MV-4-11 (cell line): ENCODE results near the gene WHRN.

Experiments used
- DNase-seq: peaks from one replicate; lab custom pipeline; 2025; lab: John Stamatoyannopoulos, UW

Gene WHRN

DNA sequence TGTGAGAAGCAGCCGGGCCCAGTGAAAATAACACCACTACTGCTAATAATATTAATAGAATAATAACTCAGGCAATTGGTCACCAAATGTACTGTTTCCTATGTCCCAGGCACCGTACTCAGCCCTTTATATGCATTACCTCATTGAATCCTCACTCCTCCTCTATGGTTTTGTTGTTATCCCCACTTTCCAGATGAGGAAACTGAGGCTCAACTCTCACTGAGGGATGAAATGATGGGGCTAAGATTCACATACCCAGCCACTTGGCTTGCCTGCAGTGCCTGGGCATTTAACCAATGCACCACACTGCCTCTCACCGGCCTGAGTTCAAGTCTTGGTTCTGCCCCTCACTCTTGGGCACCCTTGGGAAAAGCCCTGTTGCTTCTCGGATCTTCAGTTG lies 34.1 kb downstream of the WHRN start:
- no peak for DNase-seq

DNA sequence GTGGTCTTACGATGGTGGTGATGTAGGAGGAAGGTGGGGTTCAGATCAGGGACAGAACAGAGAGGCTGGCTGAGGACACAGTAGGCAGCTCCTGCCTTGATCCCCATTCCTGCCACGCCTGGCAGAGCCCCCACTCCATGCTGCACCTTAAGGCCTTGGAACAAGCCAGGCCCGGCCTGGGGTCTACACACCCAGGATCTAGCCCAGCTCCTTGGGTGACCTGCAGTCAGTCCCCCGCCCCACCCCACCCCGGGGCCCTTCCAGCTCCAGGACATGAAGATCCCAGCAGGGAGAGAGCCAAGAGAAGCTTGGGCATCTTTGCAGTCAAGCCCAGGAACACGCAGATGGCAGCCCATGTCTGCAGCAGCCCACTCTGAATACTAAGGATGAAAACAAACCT lies 34.7 kb downstream of the WHRN start:
- DNase-seq, result no peak

DNA sequence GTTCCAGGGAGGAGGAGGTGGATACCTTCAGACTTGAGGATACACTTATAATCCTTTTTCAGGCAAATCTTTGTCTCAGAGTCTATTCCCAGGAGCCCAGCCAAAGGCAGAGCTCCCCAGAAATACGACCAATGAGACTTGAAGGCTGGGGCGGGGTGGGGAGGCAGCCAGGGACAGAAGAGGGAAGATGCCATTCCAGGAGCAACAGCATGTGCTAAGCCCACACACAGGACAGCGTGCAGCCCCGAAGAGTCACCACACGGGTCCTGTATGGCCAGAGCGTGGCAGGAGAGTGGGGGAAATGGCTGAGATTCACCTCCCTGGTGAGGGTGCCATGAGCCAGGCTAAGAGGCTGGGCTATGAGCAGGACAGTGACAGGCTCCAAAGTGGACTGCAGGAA lies 35.2 kb downstream of the WHRN start:
- DNase-seq, result no peak

DNA sequence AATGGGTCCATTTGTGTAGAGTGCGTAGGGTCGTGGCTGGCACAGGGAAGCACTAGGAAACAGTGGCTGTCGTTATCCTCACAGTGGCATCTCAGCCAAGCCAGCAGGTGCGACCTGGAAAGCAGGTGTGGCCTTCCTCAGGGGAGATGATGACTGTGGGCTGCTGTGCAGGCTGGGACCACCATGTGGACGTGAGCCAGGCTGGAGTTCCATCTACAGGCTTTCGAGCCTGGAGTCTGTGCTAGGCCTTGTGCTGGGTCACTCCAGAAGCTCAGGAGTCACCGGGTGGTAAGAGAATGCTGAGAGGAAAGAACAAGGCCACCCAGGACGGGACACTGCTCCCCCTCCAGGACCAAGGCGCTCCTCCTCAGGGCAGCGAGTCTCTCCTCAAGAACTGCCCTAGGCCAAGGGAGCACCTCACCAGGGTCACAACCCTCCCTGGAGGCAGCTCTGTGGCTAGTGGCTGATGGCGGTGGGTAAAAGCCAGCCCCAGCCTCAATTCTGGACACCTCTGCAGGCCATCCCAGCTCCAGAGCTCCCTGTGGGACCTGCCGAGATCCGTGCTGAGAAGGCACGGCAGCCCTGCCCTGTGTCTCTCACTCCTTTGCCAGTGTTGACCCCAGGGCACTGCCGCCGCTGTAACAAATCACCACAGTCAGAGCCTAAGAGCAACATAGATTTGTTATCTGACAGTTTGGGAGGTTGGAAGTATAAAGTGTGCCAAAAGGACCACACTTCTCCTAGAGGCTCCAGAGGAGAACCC lies 36.0 kb downstream of the WHRN start:
- no peak for DNase-seq

DNA sequence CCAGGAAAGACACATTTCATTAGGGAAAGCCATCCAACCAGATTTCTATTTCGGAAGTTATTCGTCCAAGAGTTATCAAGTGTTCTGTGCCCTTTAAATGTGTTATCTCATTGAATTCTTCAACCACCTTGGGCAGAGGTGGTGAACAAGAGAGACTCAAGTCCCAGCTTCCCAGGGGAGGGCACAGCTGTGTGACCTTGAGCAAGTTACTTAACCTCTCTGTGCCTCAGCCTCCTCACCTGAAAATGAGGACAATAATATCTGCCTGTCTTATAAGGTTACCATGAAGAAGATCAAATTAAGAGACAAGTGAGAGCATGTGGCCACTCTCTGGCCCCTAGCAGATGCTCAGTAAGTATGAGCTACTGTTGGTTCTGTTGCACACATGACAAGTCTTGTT lies 37.4 kb downstream of the WHRN start:
- DNase-seq, result no peak

DNA sequence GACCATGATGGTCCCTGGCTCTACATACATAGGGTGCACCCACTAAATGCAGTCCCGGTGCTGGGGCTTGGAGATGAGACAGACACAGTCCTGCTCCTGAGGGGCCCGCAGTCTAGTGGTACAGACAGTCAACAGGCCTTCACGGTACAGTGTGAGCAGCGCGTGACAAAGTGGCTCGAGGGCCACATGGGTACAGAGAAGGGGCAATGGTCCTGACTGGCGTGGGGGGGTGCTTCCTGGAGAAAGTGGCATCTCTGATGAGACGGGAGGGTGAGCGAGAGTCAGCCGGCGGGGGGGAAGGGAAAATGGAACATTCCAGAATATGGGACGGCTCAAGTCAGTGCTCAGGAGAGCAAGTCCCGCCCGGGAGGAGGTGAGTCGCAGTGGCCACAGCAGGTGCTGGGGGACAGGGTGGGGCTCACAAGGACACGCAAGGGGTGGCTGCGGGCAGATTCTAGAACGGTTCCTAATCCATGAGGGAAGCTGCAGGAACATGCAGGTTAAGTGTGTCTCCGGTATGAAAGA lies 38.0 kb downstream of the WHRN start:
- DNase-seq, result no peak

DNA sequence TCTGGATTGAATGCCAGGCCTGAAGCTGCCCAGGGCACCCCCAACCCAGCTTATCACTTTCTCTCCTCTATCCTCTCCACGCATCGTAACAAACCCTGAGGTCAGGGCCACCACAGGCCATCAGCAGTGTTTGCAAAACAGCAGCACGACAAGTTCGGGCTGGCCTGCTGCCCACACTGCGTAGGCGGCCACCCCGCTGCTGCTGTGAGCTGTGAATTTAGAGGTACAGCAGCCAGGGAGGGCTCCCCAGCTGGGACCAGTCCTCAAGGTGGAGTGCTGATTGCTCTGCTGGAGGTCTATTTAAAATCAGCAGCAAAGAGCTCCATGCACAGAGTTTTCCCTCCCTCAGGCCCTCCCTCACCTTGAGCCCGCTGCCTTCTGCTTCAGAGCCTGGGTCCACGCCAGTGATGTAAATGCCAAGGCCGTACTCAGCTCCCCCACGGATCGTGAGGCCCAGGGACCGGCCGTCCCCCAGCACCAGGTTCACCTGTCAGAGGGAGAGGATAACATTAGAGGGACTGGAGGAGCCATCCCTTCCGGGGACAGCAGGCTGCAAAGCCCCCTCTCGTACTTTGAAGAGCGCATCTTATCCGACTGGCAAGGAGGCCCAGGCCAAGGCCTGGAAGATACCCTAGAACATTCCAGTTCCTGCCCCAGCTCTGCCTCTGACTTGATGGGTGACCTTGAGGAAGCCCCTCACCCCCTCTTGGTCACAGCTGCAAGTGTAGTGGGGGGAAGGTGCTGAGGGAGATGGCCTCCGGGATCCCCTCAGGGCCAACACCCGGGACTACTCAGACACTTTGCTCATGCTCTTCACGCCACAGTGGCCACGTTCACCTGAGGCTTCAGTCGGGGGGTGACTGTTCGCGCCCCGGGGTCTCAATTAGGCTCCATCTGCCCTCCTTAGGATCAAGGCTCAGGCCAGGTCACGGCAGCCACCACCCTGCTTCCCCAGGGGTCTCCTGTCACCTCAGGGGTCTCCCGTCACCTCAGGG lies 39.1 kb downstream of the WHRN start:
- peak; percentile 14 for DNase-seq

DNA sequence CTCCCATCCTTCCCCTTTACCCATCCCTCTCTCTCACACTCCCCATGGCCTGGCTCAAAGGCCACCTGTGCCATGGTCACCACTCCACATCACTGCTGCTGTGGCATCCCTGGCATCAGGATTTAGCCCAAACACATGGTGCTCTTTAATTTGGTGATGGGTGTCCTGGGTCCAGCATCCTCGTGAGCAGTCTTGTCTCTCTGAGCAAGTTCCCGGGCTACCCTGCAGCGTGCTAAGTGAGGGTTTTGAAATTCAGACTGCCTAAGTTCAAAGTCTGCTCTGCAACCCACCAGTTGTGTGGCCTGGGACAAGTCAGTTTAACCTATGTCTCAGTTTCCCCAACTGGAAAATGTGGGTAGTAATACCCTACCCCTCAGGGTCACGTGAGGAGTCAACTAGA lies 39.9 kb downstream of the WHRN start:
- DNase-seq, result no peak

DNA sequence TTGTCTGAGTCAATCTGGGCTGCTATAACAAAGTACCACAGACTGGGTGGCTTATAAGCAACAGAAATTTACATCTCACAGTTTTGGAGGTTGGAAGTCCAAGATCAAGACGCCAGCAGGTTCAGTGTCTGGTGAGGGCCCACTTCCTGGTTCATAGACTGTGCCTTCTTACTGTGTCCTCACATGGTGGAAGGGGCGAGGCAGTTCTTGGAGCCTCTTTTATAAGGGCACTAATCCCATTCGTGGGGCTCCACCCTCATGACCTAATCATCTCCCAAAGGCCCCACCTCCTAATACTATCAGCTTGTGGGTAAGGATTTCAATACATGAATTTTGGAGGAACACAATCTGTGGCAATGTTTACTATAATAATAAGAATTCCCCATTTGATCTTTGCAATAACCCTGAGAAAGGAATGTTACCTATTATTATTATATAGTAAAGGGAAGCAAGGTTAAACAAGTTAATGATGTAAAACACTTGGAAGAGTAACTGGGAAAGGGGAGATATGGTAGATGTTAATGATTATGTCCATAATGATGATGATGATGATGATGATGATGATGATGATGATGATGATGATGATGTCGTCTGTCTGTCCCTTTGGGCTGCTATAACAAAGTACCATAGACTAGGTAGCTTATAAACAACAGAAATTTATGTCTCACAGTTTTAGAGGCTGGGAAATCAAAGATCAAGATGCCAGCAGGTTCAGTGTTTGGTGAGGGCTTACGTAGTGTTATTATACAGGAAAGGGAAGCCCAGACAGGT lies 40.8 kb downstream of the WHRN start:
- DNase-seq, result no peak

DNA sequence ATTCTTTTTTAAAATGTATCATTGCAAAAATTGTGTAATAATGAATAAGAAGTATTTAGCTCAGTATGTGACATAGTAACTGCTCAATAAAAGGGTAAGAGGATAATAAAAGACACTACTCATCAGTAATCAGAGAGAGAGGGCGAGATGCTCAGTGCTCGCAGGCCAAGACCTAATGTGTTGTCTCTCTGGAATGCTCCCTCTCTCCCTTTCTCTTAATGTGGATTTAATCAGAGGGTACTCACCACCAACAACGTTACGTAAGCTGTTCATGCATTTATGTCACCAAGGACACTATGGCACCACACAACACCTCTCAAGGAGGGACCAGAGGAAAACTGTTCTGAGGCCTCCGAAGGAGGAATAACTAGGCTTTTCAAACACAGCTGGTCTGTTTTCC lies 42.5 kb downstream of the WHRN start:
- no peak for DNase-seq

DNA sequence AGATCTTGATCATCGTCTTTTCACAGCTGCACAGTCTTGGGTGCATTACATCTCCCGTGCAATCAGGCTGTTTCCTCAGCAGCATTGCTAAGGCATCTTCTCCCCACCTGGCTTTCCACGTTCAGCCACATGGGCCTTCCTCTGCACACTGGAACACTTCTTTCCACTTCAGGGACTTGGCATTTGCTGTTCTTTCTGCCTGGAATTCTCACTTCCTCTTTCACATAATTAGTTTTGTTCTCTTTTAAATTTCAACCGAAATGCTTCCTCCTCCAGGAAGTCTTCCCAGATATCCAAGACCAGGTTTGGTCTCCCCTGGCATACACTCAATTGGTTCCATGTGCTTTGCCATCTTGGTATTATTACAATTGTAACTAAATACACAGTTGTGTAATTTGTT lies 43.8 kb downstream of the WHRN start:
- peak; percentile 56 for DNase-seq

DNA sequence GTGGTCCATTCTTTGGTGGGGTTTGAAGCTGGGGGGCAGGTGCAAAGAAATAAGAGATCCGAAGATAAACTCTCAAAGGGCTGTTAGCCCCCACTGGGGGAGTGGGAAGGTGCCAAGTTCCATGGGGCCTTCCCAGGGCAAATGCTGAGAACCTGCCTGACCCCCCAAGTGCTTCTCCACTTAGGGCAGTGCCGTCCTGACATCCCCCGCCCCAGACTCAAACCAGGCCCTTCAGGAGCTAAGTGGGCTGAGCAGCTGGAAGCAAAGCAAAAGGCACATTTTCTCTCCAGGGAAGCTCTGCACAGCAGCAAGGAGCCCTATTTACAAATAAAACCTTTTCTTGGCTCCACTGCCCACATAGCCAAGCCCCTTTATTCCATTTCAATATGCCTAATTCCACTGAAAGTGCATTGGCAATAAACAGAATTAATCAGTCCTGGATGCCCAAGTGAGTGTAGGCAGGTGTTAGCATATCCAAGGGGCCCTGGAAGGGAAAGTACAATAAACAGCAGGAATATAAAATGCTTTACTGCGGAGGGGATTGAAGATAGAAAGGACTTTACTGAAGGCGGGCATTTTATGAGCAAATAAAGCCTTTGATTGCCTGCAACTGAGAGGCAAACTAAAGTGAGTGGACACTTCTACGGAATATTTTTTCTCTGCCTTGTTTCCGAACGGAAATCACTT lies 44.6 kb downstream of the WHRN start:
- DNase-seq, result no peak

DNA sequence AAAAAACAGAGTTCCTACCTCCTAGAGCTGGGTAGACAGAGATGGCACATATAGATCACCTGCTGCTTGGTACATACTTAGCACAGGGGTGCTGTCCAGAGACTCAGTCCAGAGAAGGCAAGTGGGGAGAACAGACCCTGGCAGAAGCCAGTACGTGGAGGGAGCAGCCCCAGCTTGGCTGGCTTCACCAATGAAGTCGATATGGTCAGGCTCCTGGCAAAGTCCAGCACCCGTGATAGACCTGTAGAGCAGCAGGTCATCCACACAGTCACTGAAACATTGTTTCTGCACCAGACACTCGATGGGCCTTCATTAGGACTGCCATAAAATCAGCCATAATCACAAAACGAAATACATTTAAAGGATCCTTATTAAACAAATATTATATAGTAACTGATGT lies 45.8 kb downstream of the WHRN start:
- no peak for DNase-seq

DNA sequence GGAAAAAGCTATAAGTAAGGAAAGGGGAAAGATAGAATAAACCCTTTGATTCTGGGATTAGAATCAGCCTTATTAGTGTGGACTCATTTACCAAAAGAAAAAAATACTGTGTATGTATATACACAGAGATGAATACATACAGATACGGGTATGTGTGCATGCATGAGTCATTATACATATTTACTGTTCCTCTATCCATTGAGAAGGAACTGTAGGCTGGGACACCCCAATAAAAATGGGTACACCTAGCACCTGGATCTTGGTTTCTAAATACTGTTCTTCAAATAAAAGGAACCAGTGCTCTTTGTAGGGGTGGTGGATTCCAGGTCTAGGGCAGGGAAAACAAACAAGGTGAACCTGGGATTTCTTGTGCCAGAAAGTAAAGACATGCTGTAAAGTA lies 48.3 kb downstream of the WHRN start:
- DNase-seq, result no peak

DNA sequence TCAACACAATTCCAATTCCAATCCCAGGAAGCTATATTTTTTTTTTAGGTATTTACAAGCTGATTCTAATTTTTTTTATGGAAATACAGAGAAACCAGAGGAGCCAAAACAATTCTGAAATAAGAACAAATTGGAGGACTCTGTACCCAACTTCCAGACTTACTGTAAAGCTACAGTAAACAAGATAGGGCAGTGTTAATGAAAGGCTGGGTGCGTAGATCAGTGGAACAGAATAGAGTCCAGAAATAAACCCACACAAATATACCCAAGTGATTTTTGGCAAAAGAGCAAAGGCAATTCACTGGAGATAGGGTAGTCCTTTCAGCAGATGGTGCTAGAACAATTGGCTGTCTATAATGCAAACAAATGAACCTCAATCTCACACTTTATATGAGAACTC lies 50.6 kb downstream of the WHRN start:
- DNase-seq, result no peak

DNA sequence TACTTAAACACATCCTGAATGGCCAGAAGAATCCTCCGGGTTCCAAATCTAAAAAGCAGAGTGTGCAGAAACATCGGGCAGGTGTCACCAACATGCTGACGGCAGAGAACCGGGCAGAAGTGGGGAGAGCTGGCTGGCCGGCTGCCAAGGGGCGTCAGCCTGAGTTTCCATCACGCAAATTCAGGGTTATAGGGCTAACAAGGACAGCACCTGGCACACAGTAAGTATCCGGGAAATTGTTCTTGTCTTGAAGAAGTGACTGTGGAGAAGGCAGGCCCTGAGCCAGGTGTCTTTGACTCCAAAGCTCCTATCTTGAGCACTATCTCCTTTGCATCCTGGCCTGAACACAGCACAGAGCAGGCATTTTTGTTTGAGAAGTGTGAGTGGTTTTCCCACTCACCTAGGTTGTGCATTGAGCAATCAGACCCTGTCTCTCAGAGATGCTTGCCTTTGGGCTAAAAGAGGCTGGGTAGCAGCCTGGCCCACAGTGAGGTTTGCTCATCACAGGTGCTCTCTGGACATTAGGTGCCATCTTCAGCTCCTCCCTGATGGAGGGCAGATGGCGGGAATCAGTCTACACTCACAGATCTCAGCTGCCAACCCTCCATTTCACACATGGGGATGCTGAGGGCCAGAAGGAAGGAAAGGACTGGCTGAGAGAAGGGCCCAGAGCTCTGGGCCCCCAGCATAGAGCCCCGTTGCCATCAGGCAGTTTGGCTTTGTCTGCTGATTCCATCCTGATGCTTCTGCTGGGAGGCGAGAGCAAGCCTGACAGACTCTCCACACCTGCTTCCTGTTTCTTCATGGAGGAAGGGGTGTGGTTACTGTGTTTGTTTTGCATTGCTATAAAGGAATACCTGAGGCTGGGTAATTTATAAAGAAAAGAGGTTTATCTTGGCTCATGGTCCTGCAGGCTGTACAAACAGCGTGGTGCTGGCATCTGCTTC lies 52.8 kb downstream of the WHRN start:
- no peak for DNase-seq

DNA sequence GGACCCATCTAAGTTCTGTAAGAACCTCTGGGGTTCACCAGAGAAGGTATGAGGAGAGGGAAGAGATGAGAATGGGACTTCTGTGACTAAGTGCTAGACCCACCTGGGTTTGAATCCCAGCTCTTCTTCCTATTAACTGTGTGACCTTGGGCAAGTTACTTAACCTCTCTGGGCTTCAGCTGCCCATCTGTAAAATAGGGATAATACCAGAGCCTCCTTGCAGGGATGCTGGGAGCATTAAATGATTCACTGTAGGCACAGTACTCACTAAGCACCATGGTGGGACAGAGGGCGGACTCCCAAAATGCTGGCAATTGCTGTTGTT lies 53.6 kb downstream of the WHRN start:
- no peak for DNase-seq

DNA sequence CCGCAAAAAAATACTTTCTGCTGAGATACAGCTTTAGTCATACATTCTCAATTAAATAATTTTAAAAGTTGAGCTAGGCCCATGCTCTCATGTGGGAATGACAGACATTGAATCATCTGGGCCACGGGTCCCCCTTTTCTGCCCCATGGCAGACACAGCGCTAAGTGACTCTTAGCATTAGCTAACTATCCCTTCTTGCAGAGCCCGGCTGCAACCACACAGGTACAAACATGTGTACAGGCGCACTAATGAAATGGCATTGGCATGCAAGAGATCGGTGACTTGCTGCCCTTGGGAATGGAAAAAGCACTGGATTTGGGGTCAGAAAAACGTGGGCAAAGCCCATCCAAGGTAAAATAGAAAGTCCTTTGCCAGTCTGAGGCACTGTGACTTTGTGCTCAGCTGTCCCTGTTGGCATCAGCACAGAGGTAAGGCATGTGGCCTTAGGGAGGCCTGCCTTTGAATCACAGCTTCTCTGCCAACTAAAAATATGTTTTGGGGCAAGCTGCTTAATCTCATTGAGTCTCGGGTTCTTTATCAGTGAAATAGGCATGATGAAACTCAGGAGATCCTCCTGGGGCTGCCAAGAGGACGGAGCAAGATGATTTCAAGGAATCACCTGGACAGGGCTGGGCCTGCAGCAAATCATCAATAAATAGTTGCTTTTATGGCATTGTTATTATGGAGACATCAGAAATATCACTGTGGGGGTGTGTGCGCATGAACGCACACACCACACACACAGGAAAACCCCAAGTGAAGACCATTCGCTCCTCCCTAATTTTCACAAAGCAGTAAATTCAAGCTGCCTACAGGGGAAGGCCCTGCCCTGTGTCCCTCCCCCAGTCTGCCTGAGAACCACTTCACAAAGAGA lies 54.2 kb downstream of the WHRN start:
- DNase-seq, result no peak

DNA sequence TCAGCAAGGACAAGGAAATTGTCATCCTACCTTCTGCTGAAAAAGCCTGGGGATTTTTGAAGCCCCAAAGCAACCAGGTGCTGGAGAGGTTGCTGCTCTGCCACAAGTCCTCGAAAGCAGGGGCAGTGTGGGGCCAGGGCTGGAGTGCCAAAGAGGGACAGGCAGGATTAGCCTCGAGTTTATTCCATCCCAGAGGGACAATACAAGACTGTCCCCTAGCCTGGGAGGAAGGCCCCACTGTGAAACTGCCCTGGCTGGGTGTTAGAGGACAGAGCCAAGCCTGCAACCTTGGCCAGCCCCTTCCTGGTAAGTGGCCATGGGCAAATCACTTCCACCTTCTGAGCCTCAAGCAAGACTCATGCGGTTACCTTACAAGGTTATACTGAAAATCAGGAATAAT lies 55.1 kb downstream of the WHRN start:
- no peak for DNase-seq

DNA sequence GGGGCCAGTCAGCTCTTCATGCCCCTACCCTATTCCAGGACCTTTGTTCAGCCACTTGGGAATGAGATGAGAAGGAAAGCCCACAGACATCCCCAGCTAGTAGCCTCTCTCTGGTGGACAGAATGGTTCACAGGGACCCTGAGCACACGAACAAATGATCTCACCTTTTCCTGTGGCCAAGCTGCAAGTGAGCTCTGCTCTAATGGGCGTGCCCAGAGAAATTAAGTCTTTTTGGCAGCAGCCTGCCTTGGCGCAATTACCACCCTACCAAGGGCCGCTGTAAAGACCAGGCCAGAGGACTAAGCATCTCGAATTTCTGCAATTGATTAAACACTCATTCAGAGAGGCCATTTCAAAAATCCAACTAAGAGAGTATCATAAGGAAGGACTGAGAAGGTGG lies 56.0 kb downstream of the WHRN start:
- DNase-seq, result no peak
